KMS-11 (cell line): ENCODE measurements around the gene CD22.

Source experiments
- H2AFZ ChIP-seq: fragments of 200-600 bp; sonication (generic); 2 replicates; pipeline ENCODE4 v1.6.1; 2016; ENCODE audit warnings: antibody characterized with exemption, mixed run types, low read depth
- H3K27ac ChIP-seq: fragments of 200-600 bp; sonication (generic); 2 replicates; pipeline ENCODE4 v1.6.1; 2016; ENCODE audit warnings: mild to moderate bottlenecking, mixed run types
- H3K27me3 ChIP-seq: fragments of 200-600 bp; sonication (generic); 2 replicates; pipeline ENCODE4 v1.6.1; 2017; ENCODE audit warnings: mild to moderate bottlenecking, low read depth, mixed run types, moderate library complexity; ENCODE audit not compliant: insufficient read depth
- H3K36me3 ChIP-seq: fragments of 200-600 bp; sonication (generic); 2 replicates; pipeline ENCODE4 v1.6.1; 2017; ENCODE audit warnings: mild to moderate bottlenecking, mixed run types; ENCODE audit not compliant: insufficient read depth
- H3K4me1 ChIP-seq: fragments of 200-600 bp; sonication (generic); 2 replicates; pipeline ENCODE4 v1.6.1; 2016; ENCODE audit warnings: mild to moderate bottlenecking, low read depth, mixed run types; ENCODE audit not compliant: poor library complexity, severe bottlenecking
- H3K4me2 ChIP-seq: fragments of 200-600 bp; sonication (generic); 2 replicates; pipeline ENCODE4 v1.7.0; 2016; ENCODE audit warnings: mild to moderate bottlenecking, mixed run types
- H3K4me3 ChIP-seq: fragments of 200-600 bp; sonication (generic); IDR thresholded peaks from 2 replicates; pipeline ENCODE4 v1.6.1; 2017; ENCODE audit warnings: low read depth, low read length, mixed read lengths; ENCODE audit not compliant: insufficient read depth
- H3K79me2 ChIP-seq: fragments of 200-600 bp; sonication (generic); 2 replicates; pipeline ENCODE4 v1.6.1; 2016; ENCODE audit warnings: low read depth, mixed run types; ENCODE audit not compliant: insufficient read depth
- H3K9ac ChIP-seq: fragments of 200-600 bp; sonication (generic); 2 replicates; pipeline ENCODE4 v1.6.1; 2016; ENCODE audit warnings: mild to moderate bottlenecking, mixed run types
- H4K20me1 ChIP-seq: fragments of 200-600 bp; sonication (generic); 2 replicates; pipeline ENCODE4 v1.6.1; 2016; ENCODE audit warnings: mild to moderate bottlenecking, mixed run types; ENCODE audit not compliant: insufficient read depth
- TF ChIP-seq, protein P1 (sequence below): fragments of 200-600 bp; sonication (generic); conservative IDR thresholded peaks from 2 replicates; pipeline ENCODE4 v1.6.1; 2017; ENCODE audit warnings: low read depth, mild to moderate bottlenecking, antibody characterized with exemption, low read length, moderate library complexity, mixed read lengths

The CD22 gene

DNA sequence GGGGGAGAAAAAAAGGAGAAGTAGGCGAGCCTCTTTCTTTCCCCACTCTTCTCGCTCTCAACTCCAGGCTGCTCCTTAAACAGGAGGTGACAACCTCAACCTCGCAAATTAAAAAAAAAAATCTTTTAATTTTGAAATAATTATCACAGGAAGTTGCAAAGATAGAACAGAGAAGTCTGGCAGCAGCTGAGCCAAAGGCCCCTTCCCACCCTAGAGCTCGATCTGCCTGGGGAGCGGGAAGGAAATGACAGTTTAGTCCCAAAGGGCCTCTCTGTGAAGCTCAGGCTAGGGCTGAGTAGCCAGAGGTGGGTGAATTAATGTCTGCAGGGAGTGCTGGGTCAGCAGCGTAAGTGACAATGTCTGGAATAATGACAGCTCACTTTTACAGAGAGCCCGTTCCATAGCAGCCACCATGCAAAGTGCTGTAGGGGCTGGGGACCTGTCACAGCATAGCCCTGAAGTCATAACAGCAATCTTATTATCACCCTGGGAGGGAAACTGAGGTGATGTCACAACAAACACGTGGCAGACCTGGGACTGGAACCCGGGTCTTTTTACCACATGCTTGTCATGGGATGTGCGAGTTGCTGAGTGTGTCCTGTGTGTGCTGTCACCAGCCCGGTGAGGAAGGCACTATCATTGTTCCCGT is 8.8 kb upstream of the CD22 start:
- no peaks in the 10 kb centered on the region for H3K79me2 ChIP-seq
- H3K27me3 ChIP-seq = peaks cover 27% of the 10 kb centered on the region
- no peak overlapping the region for H2AFZ ChIP-seq
- no peaks in the 10 kb centered on the region for H4K20me1 ChIP-seq
- H3K4me1 ChIP-seq = no peaks in the 10 kb centered on the region
- H3K4me2 ChIP-seq = no peak overlapping the region
- no peak overlapping the region for H3K9ac ChIP-seq
- H3K36me3 ChIP-seq = no peaks in the 10 kb centered on the region
- H3K4me3 ChIP-seq = no peak overlapping the region
- H3K27ac ChIP-seq = no peak overlapping the region
- TF ChIP-seq, protein P1, sequence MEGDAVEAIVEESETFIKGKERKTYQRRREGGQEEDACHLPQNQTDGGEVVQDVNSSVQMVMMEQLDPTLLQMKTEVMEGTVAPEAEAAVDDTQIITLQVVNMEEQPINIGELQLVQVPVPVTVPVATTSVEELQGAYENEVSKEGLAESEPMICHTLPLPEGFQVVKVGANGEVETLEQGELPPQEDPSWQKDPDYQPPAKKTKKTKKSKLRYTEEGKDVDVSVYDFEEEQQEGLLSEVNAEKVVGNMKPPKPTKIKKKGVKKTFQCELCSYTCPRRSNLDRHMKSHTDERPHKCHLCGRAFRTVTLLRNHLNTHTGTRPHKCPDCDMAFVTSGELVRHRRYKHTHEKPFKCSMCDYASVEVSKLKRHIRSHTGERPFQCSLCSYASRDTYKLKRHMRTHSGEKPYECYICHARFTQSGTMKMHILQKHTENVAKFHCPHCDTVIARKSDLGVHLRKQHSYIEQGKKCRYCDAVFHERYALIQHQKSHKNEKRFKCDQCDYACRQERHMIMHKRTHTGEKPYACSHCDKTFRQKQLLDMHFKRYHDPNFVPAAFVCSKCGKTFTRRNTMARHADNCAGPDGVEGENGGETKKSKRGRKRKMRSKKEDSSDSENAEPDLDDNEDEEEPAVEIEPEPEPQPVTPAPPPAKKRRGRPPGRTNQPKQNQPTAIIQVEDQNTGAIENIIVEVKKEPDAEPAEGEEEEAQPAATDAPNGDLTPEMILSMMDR = no peak

DNA sequence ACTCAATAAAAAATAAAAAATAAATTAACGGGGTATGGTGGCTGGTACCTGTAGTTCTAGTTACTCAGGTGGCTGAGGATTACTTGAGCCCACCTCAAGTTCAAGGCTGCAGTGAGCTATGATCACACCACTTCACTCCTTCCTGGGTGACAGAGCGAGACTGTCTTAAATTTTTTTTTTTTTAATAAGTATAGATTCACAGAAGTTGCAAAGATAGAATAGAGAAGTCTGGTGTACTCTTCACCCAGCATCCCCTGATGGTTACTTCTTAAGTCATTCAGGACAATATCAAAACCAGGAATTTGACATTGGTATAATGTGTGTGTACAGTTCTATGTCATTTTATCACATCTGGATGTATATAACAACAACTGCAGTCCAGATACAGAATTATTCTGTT is 7.7 kb upstream of the CD22 start:
- TF ChIP-seq, protein P1 = no peak
- no peak overlapping the region for H3K9ac ChIP-seq
- H2AFZ ChIP-seq = no peak overlapping the region
- H3K4me1 ChIP-seq = no peaks in the 10 kb centered on the region
- no peaks in the 10 kb centered on the region for H4K20me1 ChIP-seq
- H3K4me2 ChIP-seq = no peak overlapping the region
- no peaks in the 10 kb centered on the region for H3K36me3 ChIP-seq
- H3K27ac ChIP-seq = no peak overlapping the region
- H3K79me2 ChIP-seq = no peaks in the 10 kb centered on the region
- no peak overlapping the region for H3K4me3 ChIP-seq
- peaks cover 23% of the 10 kb centered on the region for H3K27me3 ChIP-seq

DNA sequence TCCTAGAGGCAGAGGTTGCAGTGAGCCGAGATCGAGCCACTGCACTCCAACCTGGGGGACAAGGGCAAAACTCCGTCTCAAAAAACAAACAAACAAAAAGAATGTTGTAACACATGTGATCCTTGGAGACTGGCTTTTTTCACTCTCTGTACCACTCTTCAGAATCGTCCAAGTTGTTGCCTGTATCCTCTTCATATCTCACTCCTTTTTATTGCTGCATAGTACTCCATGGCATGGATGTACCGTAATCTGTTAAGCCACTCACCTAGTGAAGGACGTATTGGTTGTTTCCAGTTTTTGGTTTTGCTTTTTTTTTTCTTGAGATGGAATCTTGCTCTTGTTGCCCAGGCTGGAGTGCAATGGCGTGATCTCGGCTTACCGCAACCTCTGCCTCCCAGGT is 7.0 kb upstream of the CD22 start:
- H3K9ac ChIP-seq = no peak overlapping the region
- TF ChIP-seq, protein P1 = no peak
- H3K4me3 ChIP-seq = no peak overlapping the region
- no peak overlapping the region for H2AFZ ChIP-seq
- H3K36me3 ChIP-seq = no peaks in the 10 kb centered on the region
- H3K27me3 ChIP-seq = peaks cover 20% of the 10 kb centered on the region
- no peak overlapping the region for H3K4me2 ChIP-seq
- H4K20me1 ChIP-seq = no peaks in the 10 kb centered on the region
- no peaks in the 10 kb centered on the region for H3K4me1 ChIP-seq
- no peak overlapping the region for H3K27ac ChIP-seq
- H3K79me2 ChIP-seq = no peaks in the 10 kb centered on the region

DNA sequence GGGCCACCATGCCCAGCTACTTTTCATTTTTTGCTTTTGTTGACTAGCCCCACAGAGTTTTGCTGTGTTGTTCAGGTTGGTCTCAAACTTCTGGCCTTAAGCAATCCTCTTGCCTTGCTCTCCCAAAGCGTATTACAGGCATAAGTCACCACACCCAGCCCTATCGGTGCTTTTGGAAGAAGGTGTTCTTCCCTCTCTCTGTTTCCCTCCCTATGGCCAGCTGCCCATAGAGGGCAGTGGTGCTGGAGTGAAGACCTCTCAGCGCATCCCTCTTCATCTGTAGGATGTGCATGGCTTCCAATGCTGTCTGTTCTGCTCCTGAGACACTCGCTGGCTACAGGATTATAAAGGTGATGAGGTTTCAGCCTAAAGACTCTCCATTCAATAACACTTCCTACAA is 1.3 kb upstream of the CD22 start:
- no peaks in the 10 kb centered on the region for H4K20me1 ChIP-seq
- H3K79me2 ChIP-seq = no peaks in the 10 kb centered on the region
- H3K27ac ChIP-seq = no peak overlapping the region
- no peak overlapping the region for H2AFZ ChIP-seq
- H3K4me2 ChIP-seq = no peak overlapping the region
- no peaks in the 10 kb centered on the region for H3K36me3 ChIP-seq
- peaks cover 29% of the 10 kb centered on the region; the same call in 1 of the 2 replicates for H3K27me3 ChIP-seq
- no peak overlapping the region for H3K9ac ChIP-seq
- H3K4me3 ChIP-seq = no peak overlapping the region
- TF ChIP-seq, protein P1 = no peak
- H3K4me1 ChIP-seq = no peaks in the 10 kb centered on the region
